SK-N-SH (cell line): Measurements from ENCODE around the gene EIF2AK2.

ENCODE experiments used
- CHD2 ChIP-seq: fragments of 150-350 bp; IDR thresholded peaks from 2 replicates; pipeline ENCODE4 v1.6.1; 2018; ENCODE audit warnings: low read length; ENCODE audit not compliant: partially characterized antibody
- CTCF ChIP-seq: fragments of 200-600 bp; sonication (generic); IDR thresholded peaks from 2 replicates; pipeline ENCODE4 v1.6.1; 2017; ENCODE audit warnings: antibody characterized with exemption, mild to moderate bottlenecking, moderate library complexity
- MAX ChIP-seq: IDR thresholded peaks from 2 replicates; pipeline ENCODE4 v1.4.0; 2012; ENCODE audit warnings: low read depth
- POLR2AphosphoS5 ChIP-seq: IDR thresholded peaks from 2 replicates; pipeline ENCODE4 v1.6.1; 2012; ENCODE audit warnings: low read depth, low read length
- RAD21 ChIP-seq: IDR thresholded peaks from 2 replicates; pipeline ENCODE4 v1.6.1; 2012; ENCODE audit warnings: mild to moderate bottlenecking, low read length
- RFX5 ChIP-seq: IDR thresholded peaks from 2 replicates; pipeline ENCODE4 v1.6.1; 2012; ENCODE audit warnings: mild to moderate bottlenecking, improper control_type of control experiment, low read length
- SIN3A ChIP-seq: IDR thresholded peaks from 2 replicates; pipeline ENCODE4 v1.6.1; 2012; ENCODE audit warnings: low read depth, mild to moderate bottlenecking, low read length, moderate library complexity, borderline replicate concordance
- USF2 ChIP-seq: fragments of 150-350 bp; IDR thresholded peaks from 2 replicates; pipeline ENCODE4 v1.6.1; 2017; ENCODE audit warnings: antibody characterized with exemption, low read length, low read depth, borderline replicate concordance
- TF ChIP-seq, protein P1 (sequence below): IDR thresholded peaks from 2 replicates; pipeline ENCODE4 v1.4.0; 2012; ENCODE audit warnings: low read depth, borderline replicate concordance

- TF ChIP-seq USF2 (no peak), POLR2AphosphoS5 (no peak), CTCF (no peak), RFX5 (no peak), MAX (peak; percentile 44), CHD2 (no peak), SIN3A (0 out of 2 replicates have a peak, but pooled peaks have one; percentile 65), RAD21 (no peak)
- TF ChIP-seq, protein P1, sequence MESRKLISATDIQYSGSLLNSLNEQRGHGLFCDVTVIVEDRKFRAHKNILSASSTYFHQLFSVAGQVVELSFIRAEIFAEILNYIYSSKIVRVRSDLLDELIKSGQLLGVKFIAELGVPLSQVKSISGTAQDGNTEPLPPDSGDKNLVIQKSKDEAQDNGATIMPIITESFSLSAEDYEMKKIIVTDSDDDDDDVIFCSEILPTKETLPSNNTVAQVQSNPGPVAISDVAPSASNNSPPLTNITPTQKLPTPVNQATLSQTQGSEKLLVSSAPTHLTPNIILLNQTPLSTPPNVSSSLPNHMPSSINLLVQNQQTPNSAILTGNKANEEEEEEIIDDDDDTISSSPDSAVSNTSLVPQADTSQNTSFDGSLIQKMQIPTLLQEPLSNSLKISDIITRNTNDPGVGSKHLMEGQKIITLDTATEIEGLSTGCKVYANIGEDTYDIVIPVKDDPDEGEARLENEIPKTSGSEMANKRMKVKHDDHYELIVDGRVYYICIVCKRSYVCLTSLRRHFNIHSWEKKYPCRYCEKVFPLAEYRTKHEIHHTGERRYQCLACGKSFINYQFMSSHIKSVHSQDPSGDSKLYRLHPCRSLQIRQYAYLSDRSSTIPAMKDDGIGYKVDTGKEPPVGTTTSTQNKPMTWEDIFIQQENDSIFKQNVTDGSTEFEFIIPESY = no peak
These were observed 516 bp downstream of the EIF2AK2 start for GRCh38 chr2:37156071-37156856.
